SIG-M5 treated with dmso at 0.1 percent for 504 hours (cell line): ENCODE data around the gene SLC34A3.
A peak's percentile ranks its signal among the peaks of the same experiment; 100 is the strongest.
"Not testable (repeated sequence)": the region's sequence is repeated elsewhere in the genome, so short reads cannot be mapped to it uniquely, and the experiment has no call there.

ENCODE experiments used
- DNase-seq: peaks from one replicate; lab custom pipeline; 2025; ENCODE audit not compliant: unreplicated experiment; lab: John Stamatoyannopoulos, UW

SLC34A3 gene

DNA sequence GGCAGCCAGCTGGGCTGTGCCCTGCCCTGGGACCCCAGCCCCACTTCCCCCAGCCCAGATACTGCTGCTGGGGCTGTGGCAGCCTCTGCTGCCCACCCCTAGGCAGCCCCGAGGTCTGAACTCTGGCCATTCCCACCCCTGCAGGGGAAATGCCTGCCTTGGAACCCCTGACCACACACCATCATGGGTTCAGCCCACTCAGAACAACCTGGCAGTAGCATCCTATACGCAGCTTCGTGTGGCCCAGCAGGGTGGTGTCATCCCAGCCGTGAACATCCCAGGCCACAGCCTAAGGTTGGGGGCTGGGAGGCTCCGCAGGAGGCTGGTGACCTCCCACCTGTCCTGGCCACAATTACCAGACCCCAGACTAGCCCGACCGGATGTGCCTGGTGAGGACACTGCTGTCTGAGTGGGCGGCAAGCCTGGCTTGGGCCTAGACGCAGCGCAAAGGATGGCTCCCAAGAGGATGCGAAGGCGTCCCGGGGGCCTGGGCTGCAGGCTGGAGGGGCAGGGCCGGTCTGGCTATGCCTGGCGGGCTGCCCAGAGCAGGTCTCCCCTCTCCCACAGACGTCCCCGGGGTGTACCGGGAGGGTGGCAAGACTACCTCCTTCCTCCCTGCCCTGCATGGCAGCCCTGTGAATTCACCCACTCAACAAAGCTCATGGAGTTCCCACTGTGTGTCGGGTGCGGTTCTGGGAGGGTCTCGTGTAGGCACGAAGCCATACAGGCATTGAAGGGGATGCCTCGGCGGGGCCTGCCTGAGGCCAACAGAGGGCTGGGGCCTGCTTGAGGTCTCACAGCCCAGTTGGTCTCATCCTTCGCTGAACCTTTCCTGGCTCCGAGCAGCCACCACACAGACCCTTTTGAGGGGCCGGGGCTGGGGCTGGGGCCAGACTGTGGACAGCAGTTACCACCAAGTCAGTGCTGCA is 1.5 kb upstream of the SLC34A3 start:
- no peak for DNase-seq

DNA sequence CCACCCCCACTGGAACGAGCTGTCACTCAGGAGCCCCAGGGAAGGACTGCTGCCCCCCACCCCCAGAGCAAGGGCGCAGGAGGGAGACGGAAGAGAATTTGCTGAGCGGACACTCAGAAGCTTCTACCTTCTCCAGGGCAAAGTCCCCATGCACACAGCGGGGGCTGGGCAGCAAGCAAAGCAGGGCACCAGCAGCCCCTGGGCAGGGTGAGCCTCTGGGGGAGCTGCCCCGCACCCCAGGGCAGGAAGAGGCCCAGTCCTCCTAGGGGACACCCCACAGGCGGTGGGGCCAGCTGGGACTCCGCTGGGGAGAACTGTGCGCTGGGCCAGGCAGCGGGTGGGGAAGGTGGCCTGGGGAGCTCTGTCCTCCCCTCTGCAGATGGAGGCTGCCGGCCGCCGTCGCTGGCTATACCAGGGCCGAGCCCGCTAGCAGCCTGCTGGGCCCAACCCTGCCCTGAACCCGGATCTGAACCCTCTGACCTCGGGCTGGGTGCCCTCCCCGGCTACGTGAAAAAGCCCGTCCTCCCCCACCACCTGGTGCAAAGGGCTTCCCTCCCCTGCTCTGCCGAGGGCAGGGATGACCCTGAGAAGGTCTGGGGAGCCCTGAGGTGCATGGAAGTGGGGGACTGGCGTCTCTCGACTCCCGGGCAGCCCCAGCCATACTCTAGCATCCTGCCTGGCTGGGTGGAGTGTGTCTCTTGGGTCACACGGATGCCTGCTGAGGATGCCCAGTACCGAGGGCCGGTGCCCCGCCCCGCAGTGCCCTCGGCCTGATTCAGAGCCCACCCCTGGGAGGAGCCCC is 597 bp upstream of the SLC34A3 start:
- DNase-seq = no peak

DNA sequence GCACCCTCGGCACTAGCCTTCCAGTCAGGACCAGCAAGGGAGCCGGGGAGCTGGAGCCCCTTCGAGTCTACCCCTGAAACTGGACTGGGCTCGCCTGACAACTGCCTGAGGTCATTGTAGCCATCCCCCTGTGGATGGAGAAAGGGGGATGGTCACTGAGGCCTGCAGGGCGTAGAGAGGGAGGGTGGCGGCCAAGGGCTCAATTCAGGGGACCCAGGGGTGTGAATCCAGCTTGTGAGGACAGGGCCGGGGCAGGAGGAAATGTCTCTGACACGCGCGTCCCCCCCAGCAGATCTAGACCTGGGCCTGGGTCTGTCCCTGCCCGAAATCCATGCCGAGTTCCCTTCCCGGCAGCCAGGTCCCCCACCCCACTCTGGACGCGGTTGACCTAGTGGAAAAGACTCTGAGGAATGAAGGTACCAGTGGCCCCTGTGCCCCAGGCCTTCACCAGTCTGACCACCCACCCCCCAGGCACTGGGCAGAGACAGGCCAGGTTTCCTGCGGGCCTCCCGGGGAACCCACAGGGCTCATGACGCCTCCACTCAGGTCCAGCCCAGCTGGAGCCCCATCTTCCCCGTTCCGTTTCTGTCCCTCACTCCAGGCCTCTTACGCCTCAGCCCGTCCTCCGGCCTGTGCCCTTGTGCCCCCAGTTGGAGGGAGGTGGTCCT is 805 bp downstream of the SLC34A3 start:
- DNase-seq = no peak

GRCh38 chr9:137232101-137232500 is 1.4 kb downstream of the SLC34A3 start:
- no peak for DNase-seq

GRCh38 chr9:137232510-137232909 is 1.8 kb downstream of the SLC34A3 start:
- DNase-seq = no peak

DNA sequence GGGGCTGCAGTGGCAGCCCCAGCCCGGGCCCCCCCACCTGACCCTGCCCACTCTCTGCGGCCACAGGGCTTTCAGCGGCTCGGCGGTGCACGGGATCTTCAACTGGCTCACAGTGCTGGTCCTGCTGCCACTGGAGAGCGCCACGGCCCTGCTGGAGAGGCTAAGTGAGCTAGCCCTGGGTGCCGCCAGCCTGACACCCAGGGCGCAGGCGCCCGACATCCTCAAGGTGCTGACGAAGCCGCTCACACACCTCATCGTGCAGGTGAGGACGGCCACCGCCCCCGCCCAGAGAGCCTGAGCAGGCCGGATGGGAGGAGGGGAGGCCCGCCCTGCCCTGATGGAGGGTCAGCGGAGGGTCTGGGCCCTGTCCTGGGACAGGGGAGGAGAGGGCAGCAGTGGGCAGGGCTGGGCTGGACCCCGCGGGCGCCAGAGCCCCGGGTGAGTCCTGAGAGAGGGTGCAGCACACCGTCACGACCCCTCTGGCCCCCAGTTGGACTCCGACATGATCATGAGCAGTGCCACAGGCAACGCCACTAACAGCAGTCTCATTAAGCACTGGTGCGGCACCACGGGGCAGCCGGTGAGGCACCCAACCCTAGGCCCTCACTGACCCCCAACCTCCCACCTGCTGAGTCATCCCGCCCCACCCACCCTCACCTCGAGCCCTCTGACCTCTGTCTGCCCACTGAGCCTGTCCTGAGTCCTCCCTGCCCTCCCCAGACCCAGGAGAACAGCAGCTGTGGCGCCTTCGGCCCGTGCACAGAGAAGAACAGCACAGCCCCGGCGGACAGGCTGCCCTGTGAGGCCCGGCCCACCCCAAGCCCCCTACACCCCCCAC is 2.7 kb downstream of the SLC34A3 start:
- no peak for DNase-seq

DNA sequence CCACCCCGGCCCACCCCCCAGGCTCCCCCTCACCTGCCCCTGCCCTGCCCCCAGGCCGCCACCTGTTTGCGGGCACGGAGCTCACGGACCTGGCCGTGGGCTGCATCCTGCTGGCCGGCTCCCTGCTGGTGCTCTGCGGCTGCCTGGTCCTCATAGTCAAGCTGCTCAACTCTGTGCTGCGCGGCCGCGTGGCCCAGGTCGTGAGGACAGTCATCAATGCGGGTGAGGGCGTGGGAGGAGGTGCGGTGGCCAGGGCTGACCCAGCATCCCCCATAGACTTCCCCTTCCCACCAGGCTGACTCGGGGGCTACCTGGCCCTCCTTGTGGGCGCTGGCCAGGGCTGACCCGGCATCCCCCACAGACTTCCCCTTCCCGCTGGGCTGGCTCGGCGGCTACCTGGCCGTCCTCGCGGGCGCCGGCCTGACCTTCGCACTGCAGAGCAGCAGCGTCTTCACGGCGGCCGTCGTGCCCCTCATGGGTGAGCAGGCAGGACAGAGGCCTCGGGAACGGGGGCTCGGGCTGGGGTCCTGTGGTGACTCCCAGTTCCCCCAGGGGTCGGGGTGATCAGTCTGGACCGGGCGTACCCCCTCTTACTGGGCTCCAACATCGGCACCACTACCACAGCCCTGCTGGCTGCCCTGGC is 3.5 kb downstream of the SLC34A3 start:
- no peak for DNase-seq

DNA sequence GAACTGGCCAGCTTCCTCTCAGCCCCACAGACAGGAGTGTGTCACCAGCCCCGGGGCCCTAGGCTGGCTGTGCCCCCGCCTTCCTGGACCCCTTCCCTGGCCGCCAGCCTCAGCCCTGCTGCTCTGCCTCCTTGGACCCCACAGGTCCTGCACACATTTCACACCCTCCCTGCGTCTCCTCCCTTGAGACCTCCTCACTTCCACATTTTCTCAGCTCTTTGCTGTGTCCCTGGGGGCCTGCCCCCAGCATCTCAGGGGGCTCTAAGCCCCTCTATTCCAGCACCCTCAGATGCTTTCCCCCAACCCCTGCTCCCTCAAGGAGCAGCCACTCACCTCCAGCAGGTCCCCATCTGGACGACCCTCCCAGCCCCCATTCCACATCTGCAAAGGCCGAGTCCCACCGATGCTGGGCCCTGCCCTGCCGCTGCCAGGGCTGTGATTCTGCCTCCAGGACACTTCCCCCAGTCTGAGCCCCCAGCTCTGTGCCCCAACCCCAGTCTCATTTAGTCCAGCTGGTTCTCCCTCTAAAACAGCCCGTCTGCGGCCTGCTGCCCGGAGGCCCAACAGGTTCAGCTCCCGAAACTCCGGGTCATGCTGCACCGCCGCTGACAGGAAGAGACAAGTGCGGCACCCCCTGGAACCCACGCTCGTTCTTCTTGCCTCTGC is 4.2 kb downstream of the SLC34A3 start:
- no peak for DNase-seq

DNA sequence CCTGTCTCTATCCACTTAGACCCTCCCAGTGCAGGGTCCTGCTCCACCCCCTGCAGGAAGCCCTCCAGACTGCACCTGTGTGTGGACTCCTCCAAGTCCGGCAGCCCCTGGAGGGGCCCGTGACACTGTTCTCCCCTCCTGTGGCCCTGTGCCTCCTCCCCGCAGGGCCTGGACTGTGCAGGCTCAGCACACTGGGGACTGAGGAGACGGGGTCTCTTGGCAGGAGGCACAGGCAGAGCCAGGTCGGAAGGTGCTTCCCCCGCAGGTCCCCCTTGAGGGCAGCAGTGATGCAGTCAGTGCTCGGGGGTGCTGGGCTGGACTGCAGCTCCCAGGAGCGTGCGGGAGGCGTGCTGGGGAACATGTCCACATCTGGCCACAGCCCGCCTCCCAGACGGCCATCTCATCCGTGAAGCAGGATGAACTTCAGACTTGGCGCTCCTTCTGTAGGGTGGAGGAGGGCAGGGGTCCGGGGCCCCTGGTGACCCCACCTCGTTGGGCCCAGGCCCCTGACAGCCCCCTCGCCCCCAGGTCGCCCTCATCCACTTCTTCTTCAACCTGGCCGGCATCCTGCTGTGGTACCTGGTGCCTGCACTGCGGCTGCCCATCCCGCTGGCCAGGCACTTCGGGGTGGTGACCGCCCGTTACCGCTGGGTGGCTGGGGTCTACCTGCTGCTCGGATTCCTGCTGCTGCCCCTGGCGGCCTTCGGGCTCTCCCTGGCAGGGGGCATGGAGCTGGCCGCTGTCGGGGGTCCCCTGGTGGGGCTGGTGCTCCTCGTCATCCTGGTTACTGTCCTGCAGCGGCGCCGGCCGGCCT is 4.9 kb downstream of the SLC34A3 start:
- DNase-seq = no peak

- peak; percentile 71 for DNase-seq
Measured at GRCh38 chr9:137236238-137236935, 5.7 kb downstream of the SLC34A3 start.

DNA sequence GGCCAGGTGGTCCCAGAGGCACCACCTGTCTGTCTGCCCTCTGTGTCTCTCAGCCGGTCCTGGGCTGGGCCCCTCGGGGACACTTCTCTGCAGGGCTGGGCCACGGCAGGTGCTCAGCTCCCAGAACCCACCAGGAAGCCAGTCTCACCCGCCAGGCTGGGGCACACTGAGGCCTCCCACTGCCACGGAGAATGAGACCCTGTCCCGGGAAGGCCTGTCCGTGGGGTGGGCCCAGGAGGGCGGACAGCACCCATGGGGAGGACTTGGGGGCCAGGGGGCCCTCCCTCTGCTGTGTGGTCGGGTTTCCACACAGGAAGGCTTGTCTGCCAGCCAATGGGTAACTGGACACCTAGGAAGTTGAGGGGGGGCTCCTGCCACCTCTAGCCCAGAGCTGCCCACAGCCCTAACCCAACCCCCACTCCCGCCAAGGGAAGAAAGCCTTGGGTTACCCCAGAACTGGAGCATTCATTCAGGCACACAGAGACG is 6.3 kb downstream of the SLC34A3 start:
- no peak for DNase-seq

- no peak for DNase-seq
Measured at GRCh38 chr9:137237759-137238726, 7.3 kb downstream of the SLC34A3 start.

DNA sequence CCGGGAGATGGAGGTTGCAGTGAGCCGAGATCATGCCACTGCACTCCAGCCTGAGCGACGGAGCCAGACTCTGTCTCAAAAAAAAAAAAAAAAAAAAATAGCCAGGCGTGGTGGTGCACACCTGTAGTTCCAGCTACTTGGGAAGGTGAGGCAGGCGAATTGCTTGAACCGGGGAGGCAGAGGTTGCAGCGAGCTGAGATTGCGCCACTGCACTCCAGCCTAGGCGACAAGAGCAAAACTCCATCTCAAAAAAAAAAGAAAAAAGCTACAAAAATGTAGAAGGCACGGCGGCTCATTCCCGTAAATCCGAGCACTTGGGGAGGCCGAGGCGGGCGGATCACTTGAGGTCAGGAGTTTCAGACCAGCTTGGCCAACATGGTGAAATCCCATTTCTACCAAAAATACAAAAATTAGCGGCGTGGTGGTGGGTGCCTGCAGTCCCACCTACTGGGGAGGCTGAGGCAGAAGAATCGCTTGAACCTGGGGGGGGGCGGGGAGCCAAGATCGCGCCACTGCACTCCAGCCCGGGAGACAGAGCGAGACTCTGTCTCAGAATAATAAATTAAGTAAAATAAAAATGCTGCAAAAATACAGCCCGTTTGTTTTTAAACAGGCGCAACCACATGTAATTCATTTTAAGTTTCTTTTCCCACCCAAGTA is 9.0 kb downstream of the SLC34A3 start:
- DNase-seq = not testable (repeated sequence)

DNA sequence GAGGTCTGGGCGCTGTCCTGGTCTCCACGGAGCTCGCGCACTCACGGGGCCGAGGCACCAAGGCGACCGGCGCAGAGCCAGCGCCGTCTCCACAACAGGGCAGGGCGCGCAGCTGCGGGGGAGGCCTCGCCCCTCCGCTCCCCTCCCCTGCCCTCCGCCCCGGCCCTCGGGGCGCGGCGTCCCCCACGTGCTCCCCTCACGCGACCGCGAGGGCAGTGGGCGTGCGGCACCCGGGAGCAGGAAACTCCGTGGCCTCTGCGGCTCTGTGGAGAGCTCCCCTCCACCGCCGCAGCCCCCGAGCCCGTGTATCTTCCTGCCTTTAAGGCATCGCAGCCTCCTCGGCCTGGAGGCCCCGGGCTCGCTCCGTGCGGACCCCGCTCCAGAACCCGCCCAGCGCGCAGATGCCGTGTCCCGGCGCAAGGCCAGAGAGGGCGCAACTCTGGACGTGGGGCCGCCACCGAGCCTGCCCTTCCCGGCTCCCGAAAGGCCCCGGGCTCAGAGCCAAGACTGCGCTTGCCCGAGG is 9.7 kb downstream of the SLC34A3 start:
- DNase-seq = peak; percentile 54

DNA sequence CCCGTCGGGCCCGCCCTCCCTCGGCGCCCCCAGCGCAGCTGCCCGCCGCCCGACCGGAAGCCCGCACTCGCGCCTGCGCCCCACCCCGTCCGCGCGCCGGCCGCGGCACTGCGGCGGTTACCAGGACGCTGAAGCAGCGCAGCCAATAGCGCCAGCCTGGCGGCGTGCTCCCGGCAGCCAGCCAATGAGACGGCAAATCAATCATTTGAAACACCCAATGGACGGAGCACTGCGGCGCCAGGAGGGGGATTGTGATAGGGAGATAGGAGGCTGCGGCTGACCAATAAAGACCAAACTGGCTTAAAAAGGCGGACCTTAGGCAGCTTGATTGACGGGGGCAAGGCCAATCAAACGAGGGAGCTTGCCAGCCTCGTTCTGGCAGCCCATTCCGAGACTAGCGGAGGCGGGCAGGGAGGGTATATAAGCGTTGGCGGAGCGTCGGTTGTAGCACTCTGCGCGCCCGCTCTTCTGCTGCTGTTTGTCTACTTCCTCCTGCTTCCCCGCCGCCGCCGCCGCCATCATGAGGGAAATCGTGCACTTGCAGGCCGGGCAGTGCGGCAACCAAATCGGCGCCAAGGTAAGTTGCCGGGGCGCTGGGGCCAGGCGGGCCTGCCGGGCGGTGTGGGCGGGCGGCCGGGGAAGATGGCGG is 10.3 kb downstream of the SLC34A3 start, which contains the start of gene TUBB4B:
Gene TUBB4B (plus strand): TSS at position 447 of the 649 bp plus-strand sequence. CDS start 74 bp downstream, at position 521.
- DNase-seq = peak; percentile 99
